Stimulated activated CD8-positive, alpha-beta memory T cell treated with anti-CD3 and anti-CD28 coated beads, Interleukin-15, amount 100 ng/mL, for 4 hours (primary cell): ENCODE data around the gene PMS1.
"Not testable (repeated sequence)": the region's sequence is repeated elsewhere in the genome, so short reads cannot be mapped to it uniquely, and the experiment has no call there.

Source experiments
- DNase-seq, 2 donors: peaks; one replicate each; pipeline ENCODE4 v3.0.0-alpha.2; 2020; ENCODE audit warnings: low read depth in 2 of 2

PMS1 gene

DNA sequence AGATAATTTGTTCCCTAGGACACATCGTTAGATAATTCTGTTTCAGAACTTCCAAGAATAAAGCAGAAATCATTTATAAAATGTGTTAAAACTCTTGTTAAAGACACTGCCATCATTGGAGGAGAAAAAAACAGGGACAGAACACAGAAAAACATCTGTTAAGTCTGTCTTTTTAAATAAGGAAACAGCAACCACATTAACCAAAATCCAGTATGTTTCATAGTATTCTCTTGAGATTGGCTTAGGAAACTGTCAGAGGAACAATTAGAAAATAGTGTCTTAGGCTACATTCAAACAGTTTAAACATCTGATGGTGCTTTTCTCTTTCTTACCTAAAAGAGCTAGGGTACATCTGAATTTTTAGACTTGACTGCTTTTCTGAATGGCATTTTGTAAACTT, 81.6 kb downstream of the PMS1 start:
- DNase-seq, result no peak

DNA sequence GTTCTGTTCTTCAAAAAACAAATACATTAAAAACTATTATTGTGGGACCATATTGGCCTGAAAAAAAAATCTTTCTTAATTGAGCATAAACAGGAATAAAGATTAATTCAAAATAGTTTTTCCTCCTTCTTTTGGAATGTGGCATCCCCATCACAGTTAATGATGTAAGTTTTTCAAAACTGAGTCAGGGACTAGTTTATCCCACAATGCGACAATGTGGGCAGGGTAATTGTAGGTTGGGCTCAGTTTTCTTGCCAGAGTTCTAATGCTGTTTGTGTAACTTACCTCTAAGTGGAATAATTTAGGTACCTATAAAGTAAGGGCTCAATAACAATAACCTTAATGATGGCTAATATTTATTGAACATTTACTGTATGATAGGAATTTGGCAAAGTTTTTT, 82.0 kb downstream of the PMS1 start:
- no peak for DNase-seq

DNA sequence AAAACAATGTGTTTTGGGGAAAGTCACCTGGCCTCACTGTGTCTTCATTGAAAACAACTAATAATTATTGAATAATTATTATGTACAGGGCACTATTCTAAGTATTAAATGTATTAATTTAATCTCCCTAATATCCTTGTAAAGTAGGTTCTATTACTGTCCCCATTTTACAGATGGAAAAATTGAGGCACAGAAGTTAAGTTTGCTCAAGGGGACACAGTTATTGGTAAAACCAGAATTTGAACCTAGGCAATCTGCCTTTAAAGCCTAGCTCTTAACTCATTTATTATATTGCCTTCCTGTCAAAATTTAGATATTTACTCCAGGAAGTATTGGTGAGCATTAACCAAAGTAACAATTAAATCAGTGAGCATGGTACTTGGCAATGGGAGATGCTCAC, 84.6 kb downstream of the PMS1 start:
- DNase-seq, result no peak

DNA sequence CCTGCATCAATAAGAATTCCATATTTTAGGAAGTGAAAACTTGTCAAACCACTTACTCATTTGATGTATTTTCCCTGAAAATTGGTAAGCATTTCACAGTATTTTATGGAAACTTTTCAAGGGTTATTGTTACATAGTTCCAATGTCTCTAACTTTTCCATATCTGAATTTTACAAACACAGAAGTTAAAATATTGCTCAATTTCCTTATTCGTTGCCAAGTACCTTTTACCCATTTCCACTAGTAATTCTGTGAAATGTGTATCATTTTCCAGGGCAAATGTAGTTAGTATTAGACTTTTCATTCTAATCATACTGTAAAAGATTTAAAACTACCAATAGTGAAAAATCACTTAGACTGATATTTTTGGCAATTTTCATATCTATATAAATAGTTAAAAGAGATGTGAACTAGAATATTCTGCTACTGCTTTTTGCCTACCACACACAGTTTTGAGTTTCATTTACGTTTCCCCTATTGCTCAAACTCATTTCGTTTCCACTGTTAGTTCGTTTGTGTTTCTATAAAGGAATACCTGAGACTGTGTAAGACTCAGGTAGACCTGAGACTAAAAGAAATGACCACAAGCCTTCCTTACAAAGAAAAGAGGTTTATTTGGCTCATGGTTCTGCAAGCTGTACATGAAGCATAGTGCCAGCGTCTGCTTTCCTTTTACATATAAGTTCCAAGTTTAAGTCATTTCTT, 86.3 kb downstream of the PMS1 start:
- DNase-seq, result no peak

DNA sequence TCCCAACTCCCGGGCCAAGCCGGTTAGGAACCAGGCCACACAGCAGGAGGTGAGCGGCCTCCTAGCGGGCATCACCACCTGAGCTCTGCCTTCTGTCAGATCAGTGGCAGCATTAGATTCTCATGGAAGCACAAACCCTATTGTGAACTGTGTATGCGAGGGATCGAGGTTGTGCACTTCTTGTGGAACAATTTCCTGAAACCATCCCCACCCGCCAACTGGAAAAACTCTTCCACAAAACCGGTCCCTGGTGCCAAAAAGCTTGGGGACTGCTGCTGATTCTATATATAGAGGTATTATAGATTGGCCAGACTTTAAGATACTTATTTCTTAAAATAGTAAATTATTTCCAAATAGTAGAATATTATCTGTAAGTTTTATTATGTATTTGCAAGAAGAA, 89.4 kb downstream of the PMS1 start:
- DNase-seq, result no peak

DNA sequence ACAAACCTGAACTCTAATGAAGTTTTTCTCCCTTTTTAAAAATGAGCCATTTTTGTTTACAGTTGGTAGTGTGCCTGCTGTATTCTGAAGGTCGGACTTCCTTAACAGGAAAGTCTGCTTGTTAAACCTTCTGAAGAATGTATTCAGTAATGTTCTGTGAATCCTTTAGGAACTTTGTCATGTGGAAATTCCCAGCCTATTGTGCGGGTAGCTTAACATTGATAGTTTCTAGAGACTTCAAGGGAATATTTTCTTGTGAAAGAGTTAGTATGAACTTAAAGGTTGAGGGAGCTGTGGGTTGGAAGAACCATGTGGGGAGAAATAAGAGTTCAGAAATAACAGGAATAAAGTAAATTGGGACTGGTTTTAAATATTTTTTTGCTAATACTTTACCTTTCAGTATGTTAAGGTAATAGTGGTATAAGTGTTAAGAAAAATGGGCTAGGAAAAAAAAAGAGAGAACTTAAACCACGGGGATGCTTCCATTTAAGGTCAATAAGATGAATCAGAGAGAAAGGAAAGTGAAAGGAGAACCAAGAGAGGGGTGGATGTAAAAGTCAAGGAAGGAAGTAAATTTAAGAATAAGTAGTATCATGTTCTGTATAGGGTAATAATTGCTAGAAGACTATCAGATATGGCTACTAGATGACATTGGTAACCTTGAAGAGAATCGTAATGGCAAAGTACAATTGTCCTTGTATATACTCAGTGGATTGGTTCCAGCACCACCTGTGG, 90.5 kb downstream of the PMS1 start:
- DNase-seq, result no peak

DNA sequence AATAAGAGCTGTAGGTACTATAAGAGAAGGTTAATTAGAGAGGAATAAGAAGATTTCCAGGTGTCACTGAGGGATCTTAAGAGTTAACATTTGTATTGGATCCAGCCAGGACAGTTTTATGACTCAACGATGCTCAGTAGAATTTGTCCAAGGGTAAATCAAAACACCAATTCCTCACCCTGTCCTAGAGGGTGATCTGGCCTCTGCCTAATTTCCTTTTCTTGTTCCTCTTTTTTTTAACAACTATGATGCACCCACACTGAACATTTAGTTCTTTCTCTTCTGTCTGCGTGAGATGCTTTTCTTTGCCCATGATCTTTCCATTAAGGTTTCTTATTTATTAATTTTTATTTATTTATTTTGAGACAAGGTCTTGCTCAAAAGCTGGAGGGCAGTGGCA, 92.0 kb downstream of the PMS1 start:
- no peak for DNase-seq

DNA sequence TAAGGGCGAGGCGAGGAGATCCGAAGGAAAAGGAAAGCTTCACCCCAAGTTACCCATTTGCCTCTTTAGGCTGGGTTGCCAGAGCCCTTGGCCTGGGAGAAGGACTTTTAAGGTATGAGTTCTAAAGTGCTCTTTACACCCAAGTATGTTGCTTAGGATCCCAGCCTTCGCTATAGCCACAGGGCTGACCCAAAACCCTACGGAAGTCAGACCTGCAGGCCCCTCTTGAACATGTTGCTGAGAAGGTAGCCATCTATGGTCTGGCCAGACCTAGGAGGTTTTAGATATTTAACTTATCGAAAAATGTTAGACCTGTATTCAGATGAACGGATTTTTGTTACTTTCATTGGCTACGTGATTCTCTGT, 95.4 kb downstream of the PMS1 start:
- no peak for DNase-seq

DNA sequence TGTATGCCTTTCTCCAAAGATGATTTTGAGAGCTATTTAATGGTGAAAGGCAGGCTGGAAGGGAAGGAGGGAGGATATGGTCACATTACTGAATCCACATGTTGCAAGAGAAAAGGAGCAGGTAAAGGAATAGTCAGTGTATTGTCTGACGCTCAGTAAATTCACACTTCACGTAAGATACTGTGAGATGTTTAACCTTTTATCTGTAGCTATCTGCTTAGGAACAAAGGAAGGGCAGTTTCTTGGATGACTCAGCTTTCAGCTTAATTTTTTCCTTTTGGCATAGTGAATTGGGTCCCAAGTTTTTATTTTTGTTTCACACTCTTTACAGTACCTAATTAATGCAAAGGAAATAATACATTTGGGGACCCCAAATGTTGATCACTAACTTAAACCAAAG, 96.2 kb downstream of the PMS1 start:
- no peak for DNase-seq

DNA sequence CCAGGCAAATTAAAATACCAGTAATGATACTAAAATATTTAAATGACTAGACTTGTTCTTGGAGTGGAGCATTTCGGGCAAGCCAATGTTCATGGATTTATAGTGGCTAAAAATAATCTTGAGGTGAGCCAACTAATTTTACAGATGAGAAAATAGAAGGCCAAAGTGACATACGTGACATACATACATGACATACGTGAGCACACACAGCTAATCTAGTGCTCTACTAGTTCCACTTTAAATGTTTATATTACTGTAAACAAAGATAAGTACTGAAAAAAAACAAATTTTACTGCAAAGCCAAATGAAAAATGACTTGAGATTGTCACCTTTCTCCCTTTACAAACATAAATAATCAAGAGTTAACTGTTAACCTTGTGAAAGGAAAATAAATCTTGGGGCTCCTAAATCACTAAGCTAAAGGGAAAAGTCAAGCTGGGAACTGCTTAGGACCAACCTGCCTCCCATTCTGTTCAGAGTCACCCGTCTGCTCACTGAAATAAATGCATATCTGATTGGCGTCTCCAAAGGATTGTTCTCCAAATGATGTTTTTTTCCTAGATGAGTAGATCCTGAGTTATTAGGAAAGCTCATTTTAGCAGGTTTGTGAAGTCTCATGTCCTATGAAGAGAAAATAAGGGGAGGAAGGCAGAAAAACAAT, 96.7 kb downstream of the PMS1 start:
- no peak for DNase-seq

DNA sequence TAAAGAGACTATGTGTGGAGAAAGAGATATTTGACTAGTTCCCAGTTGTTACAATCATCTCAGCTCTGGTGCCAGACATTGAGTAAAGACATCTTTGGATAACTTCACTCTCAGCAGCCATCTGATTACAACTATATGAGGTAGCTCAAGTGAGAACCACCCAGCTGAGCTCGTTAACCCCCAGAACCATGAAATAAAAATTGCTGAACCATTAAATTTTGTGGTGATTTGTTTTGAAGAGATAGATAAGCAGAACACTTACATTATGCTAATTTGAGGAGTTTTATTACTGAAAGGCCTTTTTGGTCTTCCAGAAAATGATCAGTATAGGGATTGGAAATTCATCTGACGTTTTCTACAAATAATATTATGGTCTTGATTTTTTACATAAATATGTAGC, 101.1 kb downstream of the PMS1 start:
- no peak for DNase-seq

DNA sequence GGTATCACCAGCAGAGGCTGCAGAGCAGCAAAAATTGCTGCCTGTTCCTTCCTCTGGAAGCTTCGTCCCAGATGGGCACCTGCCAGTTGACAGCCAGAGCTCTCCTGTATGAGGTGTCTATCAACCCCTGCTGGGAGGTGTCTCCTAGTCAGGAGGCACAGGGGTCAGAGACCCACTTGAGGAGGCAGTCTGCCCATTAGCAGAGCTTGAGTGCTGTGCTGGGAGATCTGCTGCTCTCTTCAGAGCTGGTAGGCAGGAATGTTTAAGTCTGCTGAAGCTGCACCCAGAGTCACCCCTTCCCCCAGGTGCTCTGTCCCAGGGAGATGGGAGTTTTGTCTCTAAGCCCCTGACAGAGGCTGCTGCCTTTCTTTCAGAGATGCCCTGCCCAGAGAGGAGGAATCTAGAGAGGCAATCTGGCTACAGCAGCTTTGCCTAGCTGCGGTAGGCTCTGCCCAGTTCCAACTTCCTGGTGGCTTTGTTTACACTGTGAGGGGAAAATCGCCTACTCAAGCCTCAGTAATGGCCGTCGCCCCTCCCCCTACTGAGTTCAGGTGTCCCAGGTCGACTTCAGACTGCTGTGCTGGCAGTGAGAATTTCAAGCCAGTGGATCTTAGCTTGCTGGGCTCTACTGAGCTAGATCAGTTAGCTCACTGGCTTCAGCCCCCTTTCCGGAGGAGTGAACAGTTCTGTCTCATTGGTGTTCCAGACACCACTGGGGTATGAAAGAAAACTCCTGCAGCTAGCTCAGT, 108.5 kb downstream of the PMS1 start:
- DNase-seq, result not testable (repeated sequence)

DNA sequence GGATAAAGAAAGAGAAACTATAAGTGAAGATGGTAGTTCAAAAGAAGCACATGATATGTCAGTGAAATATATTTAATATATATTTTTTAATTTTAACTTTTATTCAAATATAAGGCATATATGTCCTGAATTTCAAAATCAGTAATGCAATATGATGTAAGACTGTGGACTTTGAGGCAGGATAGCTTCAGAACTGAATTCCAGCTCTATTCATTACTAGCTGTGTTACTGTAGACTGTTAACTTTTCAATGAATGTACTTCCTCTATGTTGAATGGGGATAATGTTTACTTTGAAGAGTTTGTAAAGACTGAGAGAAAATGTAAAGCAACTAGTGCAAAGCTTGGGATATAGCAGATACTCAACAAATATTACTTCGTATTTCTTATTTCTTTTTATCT, 112.6 kb downstream of the PMS1 start:
- DNase-seq, result no peak

DNA sequence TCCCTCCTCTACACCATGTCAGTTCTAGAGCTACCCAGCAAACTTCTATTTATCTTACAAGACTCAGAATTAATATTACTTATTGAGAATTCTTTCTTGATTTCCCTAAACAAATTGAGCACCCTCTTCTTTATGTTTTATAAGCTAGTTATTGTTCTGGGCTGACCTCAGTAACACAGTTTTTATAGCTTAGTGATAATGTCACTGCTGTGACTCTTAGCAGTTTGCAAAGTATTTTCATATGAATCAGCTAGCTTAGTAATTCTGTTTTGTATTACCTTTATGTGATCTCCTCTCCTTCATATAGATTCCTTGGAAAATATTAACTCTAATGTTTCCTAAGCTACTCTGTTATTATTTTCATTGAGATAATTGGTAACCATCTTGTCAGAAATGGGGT, 114.9 kb downstream of the PMS1 start:
- no peak for DNase-seq

DNA sequence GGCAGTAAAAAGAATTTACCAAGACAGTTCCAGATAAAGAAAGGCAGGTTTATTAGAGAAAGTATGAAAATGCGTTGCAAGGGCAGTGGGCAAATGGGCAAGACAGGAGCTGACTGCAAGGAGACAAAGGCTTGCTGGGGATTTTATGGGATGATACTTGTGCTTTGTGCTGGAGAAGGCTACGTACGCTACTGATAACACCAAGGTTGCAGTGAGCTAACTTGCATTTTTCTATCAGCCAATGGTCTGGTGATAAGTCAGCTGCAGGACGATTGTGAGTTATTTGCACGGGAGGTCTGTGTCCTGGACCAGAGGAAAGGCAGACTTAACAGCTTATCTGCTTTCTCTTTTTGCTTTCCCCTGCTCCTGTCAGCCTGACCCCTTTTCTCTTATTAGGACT, 116.5 kb downstream of the PMS1 start:
- no peak for DNase-seq

DNA sequence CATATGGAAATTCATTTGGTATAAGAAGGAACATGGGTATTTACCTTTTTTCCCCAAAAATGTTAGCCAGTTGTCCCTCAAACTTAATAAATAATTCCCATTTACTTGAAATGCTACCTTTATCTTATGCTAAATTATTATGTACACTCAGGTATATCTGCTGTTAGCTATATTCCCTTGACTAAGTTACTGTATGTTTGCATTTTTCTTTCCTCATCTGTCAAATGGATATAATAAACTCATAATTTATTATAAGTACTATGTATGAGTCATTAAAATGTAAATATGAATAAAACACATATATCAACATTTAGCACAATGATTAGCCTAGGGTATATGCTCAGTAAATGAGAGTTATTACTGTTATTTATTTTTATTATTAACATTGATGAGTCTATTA, 117.4 kb downstream of the PMS1 start:
- no peak for DNase-seq

DNA sequence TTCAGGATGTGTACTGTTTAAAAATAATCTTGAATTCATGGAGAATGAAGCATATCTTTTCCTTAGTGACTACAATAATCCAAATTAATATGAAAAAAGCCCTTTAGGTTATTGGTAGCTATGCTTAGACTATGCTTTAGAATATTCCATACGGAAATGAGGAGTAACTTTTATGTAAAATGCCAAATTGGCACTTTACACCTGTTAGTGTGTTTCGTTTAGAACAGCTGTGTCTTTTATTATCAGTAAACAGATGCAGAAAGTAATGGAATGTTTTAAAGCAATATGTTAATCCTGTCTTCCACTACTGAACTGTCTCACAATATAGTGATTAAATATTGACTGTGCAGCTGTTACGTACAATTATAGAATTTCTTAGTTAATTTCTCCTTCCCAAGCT, 129.6 kb downstream of the PMS1 start:
- no peak for DNase-seq

DNA sequence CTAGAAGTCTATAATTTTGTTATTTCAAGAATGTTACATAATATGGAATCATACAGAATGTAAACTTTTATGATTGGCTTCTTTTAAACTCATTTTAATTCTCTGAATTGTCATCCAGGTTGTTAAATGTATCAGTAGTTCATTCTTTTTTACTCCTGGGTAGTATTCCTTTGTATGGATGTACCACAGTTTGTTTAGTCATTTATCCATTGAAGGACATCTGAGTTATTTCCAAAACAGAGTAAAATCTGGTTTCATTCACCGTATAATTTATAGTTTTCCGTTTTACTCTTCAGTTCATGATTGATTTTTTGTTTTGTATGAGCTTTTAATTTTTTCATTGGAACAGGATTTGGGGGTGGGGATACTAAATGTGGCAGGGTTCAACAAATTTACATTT, 132.4 kb downstream of the PMS1 start:
- DNase-seq, result no peak
